MCF 10A (cell line): ENCODE results near the gene MAPK1. TPM values are rescaled to one million over a fixed set of nuclear protein-coding genes. Genes with fewer than 3 reads are reported as not detected.
"Not testable (repeated sequence)": the region's sequence is repeated elsewhere in the genome, so short reads cannot be mapped to it uniquely, and the experiment has no call there.

Source experiments
- BruUV-seq: library from RNA; stranded (reverse); fragments of 400-500 nt; replicated peaks from 2 replicates; lab custom pipeline; 2021; lab: Mats Ljungman, UMichigan
- CTCF ChIA-PET: fragments of 300-600 bp; sonication (Branson Sonifier 250); formaldehyde crosslinking; extraction: SDS; loops from one replicate; lab custom pipeline; 2021; ENCODE audit warnings: antibody characterized with exemption, inconsistent platforms; lab: Yijun Ruan, JAX
- POLR2A ChIA-PET: fragments of 300-600, 350-650 bp; sonication (Branson Sonifier 250); formaldehyde crosslinking; extraction: SDS; loops from one replicate; lab custom pipeline; 2020; ENCODE audit warnings: antibody characterized with exemption, inconsistent platforms; lab: Yijun Ruan, JAX
- DNase-seq: peaks from one replicate; pipeline ENCODE4 v3.0.0-alpha.2; 2018; ENCODE audit not compliant: unreplicated experiment
- H3K27ac Mint-ChIP-seq: one replicate; pipeline ENCODE4 v1.8.0; 2022; ENCODE audit warnings: mild to moderate bottlenecking, low read depth, mixed read lengths; ENCODE audit not compliant: unreplicated experiment
- H3K27me3 Mint-ChIP-seq: one replicate; pipeline ENCODE4 v1.8.0; 2022; ENCODE audit warnings: mixed read lengths; ENCODE audit not compliant: insufficient read depth, unreplicated experiment
- H3K36me3 Mint-ChIP-seq: one replicate; pipeline ENCODE4 v1.8.0; 2022; ENCODE audit warnings: mild to moderate bottlenecking, moderate library complexity, mixed read lengths; ENCODE audit not compliant: insufficient read depth, unreplicated experiment
- H3K4me1 Mint-ChIP-seq: one replicate; pipeline ENCODE4 v1.8.0; 2022; ENCODE audit warnings: mixed read lengths; ENCODE audit not compliant: insufficient read depth, unreplicated experiment
- H3K4me3 Mint-ChIP-seq: one replicate; pipeline ENCODE4 v1.8.0; 2022; ENCODE audit warnings: mild to moderate bottlenecking, moderate library complexity, mixed read lengths; ENCODE audit not compliant: unreplicated experiment
- H3K9me3 Mint-ChIP-seq: one replicate; pipeline ENCODE4 v1.8.0; 2022; ENCODE audit warnings: mixed read lengths; ENCODE audit not compliant: unreplicated experiment
- CTCF ChIP-seq: fragments of 200-600 bp; IDR thresholded peaks from one replicate; pipeline ENCODE4 v1.8.0; 2022; ENCODE audit warnings: antibody characterized with exemption, mild to moderate bottlenecking; ENCODE audit not compliant: unreplicated experiment
- intact Hi-C: fragments of 100-400 bp; cut with micrococcal nuclease; formaldehyde crosslinking; loops from 2 replicates; pipeline ENCODE4 v1.14.1; 2022
- total RNA-seq: library from RNA; stranded (reverse); gene quantifications from 2 replicates; pipeline ENCODE4 v1.2.3, GENCODE V29; 2022

MAPK1 gene
- total RNA-seq, 1 experiment from 2014 or later = 123 TPM

GRCh38 chr22:21894799-21895198 is 27.4 kb upstream of the MAPK1 start:
- DNase-seq = no peak
- Mint-ChIP-seq H3K4me3 (no peak overlapping the region), H3K36me3 (no peaks in the 10 kb centered on the region), H3K4me1 (no peaks in the 10 kb centered on the region), H3K9me3 (no peaks in the 10 kb centered on the region), H3K27ac (no peak overlapping the region), H3K27me3 (no peaks in the 10 kb centered on the region)
- no TSS peak for BruUV-seq
- intact Hi-C loops = no loop called here
- no peak for TF ChIP-seq CTCF
- POLR2A ChIA-PET = no interaction called here
- CTCF ChIA-PET = interaction anchor here (0.7 kb wide), 1 partner anchor 45 kb away, joined by 3 read pairs; no protein-coding TSS in a partner anchor

GRCh38 chr22:21889251-21889990 is 22.0 kb upstream of the MAPK1 start:
- no TSS peak for BruUV-seq
- H3K9me3 Mint-ChIP-seq = no peaks in the 10 kb centered on the region
- CTCF ChIA-PET = interaction anchor here (0.7 kb wide), 1 partner anchor 118 kb away, joined by 3 read pairs; no protein-coding TSS in a partner anchor
- H3K36me3 Mint-ChIP-seq = no peaks in the 10 kb centered on the region
- H3K27me3 Mint-ChIP-seq = no peaks in the 10 kb centered on the region
- intact Hi-C loops = no loop called here
- POLR2A ChIA-PET = no interaction called here
- TF ChIP-seq CTCF = no peak
- no peak overlapping the region for H3K27ac Mint-ChIP-seq
- H3K4me1 Mint-ChIP-seq = no peaks in the 10 kb centered on the region
- no peak for DNase-seq
- H3K4me3 Mint-ChIP-seq = no peak overlapping the region

- no TSS peak for BruUV-seq
- Mint-ChIP-seq H3K27ac (no peak overlapping the region), H3K9me3 (no peaks in the 10 kb centered on the region), H3K27me3 (no peaks in the 10 kb centered on the region), H3K4me3 (no peak overlapping the region), H3K36me3 (no peaks in the 10 kb centered on the region), H3K4me1 (no peaks in the 10 kb centered on the region)
- ChIA-PET CTCF (interaction anchor here (0.6 to 1.4 kb wide), 2 partner anchors 12 to 22 kb away, joined by 3 to 4 read pairs; no protein-coding TSS in a partner anchor), POLR2A (no interaction called here)
- no peak for DNase-seq
- intact Hi-C loops = no loop called here
- no peak for TF ChIP-seq CTCF
Measured at GRCh38 chr22:21887841-21888240, 20.4 kb upstream of the MAPK1 start.

- CTCF ChIA-PET, H3K9me3 Mint-ChIP-seq, H3K4me3 Mint-ChIP-seq, H3K27ac Mint-ChIP-seq, POLR2A ChIA-PET, H3K27me3 Mint-ChIP-seq, BruUV-seq, DNase-seq, H3K36me3 Mint-ChIP-seq, intact Hi-C loops, H3K4me1 Mint-ChIP-seq: not testable (repeated sequence)
Measured at GRCh38 chr22:21883930-21884329, 16.5 kb upstream of the MAPK1 start.

GRCh38 chr22:21882754-21883333 is 15.4 kb upstream of the MAPK1 start:
- DNase-seq, H3K4me3 Mint-ChIP-seq, CTCF ChIA-PET, POLR2A ChIA-PET, H3K27me3 Mint-ChIP-seq, H3K4me1 Mint-ChIP-seq, H3K36me3 Mint-ChIP-seq, intact Hi-C loops, H3K27ac Mint-ChIP-seq, BruUV-seq, H3K9me3 Mint-ChIP-seq: not testable (repeated sequence)
